Stimulated activated CD4-positive, alpha-beta T cell treated with anti-CD3 and anti-CD28 coated beads, Interleukin-15, amount 100 ng/mL, for 1 hour (primary cell): ENCODE results near the gene RPS3A.
"Not testable (repeated sequence)": the region's sequence is repeated elsewhere in the genome, so short reads cannot be mapped to it uniquely, and the experiment has no call there.

Experiments
- DNase-seq, 2 donors: peaks; one replicate each; pipeline ENCODE4 v3.0.0-alpha.2; 2020; ENCODE audit warnings: low read depth in 1 of 2, low spot score in 1 of 2

Gene RPS3A

GRCh38 chr4:151114986-151115385 lies 15.6 kb downstream of the RPS3A start:
- no peak for DNase-seq

DNA sequence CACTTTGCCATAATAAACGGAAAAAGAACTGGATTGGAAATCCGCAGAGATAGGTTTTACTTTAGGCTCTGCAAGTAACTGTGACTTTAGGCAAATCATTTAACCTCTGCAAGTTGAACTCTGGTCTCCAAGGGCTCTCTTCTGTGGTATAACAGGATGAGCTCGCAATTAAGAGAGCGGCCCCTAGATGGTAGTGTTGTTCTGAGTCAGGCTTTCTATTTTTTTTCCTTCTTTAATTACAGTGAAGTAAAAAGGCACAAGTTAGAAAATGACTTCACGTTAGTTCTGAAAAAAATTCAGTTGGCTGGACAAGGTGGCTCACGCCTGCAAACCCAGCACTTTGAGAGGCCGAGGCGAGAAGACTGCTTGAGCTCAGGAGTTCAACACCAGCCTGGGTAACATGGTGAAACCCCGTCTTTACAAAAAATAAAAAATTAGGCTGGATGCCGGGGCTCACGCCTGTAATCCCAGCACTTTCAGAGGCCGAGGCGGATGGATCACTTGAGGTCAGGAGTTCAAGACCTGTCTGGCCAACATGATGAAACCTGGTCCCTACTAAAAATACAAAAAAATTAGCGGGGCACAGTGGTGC lies 18.0 kb downstream of the RPS3A start:
- DNase-seq: no peak

DNA sequence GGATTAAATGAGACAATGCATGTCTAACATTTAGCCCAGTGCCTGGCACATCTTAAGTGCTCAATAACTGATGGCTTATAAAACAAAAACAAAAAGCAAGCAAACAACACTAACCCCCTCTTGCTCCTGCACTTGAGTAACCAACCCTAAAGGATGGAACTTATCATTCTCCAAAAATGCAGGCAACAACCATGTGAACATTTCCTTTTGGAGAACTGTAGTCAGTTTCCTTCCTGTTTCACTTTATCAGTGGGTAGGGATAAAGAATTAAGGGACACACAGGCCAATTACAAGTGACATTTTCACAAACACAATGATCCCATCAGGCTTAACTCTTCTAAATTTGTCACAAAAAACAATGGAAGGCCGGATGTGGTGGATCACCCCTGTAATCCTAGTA lies 30.4 kb downstream of the RPS3A start:
- DNase-seq: no peak

GRCh38 chr4:151133311-151133710 lies 33.9 kb downstream of the RPS3A start:
- no peak for DNase-seq

GRCh38 chr4:151136048-151136447 lies 36.6 kb downstream of the RPS3A start:
- DNase-seq: not testable (repeated sequence)

DNA sequence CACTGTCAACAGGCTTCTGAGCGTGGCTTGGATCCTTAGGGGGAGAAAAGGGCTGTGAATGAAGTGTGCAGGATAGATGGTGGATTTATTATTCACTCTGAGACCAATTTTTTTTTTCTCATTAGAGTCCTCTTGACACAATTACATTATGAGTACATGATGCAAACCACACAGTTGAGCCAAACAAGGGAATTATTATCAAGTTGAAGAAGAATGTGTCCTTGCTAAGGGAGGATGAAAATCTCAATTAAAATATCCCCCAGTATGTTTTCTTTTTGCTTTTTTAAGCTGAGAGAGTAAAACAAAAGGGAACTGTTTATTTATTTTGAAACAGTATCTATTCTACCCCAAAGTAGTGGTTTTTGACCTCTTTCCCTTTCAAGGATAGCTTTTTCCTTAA lies 40.4 kb downstream of the RPS3A start:
- no peak for DNase-seq

DNA sequence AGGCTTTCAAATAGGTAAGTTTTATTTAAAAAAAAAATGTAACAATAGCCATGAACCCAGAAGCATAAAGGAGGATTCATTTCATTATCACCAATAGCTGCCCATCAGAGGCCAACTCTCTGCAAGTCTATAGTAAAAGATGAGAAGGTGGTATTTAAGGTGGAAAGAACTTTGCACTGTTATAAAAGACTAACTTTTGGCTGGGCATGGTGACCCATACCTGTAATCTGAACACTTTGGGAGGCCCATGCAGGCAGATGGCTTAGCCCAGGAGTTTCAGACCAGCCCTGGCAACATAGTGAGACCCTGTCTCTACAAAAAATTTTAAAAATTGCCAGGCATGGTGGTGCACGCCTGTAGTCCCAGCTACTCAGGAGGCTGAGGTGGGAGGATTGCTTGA lies 43.3 kb downstream of the RPS3A start:
- DNase-seq: no peak

GRCh38 chr4:151143162-151143561 lies 43.7 kb downstream of the RPS3A start:
- DNase-seq: no peak

DNA sequence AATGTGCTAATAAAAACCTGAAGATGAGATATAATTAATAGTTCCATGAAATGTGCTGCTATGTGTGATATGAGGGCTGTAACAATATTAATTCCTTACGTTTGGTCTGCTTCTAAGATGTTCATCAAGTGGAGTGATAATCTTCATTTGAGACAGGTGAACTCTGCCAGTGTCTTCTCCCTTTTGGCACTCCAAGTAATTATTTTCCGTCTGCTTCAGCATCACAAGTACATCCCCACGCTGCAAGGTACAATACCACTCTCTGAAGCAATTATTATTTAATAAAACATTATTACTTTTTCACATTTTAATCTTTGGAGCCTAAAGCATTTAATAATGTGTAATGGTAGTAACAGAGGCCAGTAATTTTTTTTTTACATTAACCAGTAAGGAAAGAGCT lies 44.4 kb downstream of the RPS3A start:
- DNase-seq: no peak

DNA sequence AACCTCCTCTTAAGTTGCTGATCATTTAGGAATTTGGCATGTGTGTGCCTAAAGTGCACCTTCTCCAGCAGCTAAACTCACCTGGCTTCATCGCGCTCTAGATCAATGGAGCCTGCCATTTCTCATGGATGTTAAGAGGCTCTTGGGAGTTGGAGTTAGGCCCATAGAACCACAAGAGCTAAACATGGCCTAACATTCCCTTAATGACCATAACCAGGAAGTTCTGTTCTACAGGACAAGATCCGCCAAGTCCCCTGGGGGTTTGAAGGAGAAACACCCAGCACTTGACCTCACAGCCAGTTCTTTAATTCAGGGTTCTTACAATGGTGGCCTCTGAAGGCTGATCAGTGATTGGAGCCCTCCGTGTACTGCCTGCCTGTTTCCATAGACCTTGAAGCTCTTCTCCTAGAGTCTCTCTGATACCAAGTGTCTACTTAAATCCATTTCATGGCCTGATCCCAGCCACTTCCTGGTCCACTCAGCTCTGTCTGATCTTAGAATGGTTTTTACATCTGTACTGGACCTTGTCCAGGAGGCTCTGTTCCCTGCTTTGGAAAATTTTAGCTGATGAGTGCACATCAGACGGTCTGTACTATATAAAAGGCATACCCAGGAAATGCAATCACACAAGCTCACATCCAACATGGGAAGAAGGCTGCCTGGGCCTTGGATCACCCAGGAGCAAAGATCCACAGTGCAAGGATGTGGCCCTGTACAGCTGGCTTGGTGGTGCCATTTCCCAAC lies 45.1 kb downstream of the RPS3A start:
- DNase-seq: no peak

GRCh38 chr4:151147000-151147399 lies 47.6 kb downstream of the RPS3A start:
- DNase-seq: no peak

DNA sequence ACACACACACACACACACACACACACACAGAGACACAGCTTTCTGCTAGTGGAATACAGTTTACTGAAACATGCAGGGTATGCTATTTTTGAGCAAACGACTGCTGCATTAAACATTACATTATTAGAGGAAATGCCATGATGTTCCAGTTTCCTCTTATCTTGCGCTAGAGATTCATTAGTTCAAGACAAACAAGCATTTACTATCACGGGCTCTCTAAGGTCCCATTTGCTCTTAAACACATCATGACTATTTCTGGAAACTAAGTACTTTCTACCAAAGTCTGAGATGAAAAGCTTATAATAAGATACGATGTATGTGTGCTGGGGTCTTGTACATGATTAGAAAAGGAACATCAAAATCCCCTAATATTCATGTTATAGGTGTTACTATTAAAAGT lies 48.8 kb downstream of the RPS3A start:
- no peak for DNase-seq

DNA sequence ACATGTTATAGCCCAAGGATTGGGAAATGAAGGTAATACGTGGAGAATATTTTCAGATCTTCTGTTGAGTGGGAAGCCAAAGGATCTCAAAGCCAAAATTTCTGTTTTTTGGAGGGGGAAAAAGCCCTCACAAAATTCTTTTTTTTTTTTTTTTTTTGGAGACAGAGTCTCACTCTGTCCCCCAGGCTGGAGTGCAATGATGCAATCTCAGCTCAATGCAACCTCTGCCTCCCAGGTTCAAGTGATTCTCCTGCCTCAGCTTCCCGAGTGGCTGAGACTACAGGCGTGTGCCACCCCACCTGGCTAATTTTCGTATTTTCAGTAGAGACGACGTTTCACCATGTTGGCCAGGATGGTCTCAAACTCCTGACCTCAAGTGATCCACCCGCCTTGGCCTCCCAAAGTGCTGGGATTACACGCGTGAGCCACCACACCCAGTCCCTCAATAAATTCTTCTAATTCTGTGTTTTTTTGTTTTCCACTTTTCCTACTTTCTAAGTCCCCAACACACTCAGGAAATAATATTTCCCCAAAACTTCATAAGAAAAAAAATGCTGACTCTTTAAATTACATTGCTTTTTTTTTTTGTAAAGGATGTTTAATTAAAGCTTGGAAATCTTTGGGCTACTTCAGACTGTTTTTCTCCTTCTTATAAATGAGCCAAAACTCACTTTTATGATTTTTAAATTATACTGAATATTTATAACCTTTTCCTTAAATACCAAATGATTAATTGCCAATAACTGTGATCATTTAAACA lies 51.6 kb downstream of the RPS3A start:
- DNase-seq: no peak

DNA sequence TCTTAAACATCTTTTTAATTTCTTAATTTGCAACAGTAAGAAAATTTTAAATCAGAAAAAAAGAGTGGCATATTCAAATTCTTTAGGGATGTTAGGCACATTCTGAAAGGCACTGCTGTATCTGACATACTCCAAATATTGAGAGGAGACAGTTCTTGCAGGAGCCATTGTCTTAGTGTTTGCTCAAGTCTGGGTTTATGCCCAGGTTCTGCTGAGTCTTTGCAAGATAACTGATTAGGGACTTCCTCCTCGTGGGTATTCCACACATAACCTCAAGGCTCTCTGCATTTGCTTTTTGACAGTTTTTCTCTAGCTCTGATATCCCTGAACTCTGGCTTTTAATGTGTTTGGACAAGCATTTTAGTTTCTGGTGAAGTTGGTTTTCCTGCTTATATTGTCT lies 52.6 kb downstream of the RPS3A start:
- DNase-seq: no peak

DNA sequence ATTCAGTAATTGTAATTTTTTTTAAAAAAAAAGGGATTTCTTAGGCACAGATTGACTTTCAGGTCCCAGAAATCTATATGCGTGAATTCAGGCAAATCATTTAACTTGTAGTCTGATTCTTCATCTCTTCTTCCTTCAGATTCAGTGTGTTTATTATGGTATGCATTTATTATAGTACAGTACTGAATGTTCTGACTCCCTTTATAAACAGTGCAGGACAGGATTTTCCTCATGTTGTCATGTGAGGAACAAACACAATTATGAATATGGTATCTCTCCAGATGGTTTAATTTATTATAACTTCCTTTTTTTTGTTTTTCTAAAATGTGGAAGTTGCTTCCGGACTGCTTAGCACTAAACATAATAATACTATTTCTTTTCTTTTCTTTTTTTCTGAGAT lies 54.2 kb downstream of the RPS3A start:
- no peak for DNase-seq
